ENCODE data around the gene HABP4.

The HABP4 gene

GRCh38 chr9:96417051-96417586, 32.9 kb upstream of the HABP4 start:
- no peak for DNase-seq (ENCODE audit: low read depth)
- H3K4me3 ChIP-seq (ENCODE audit: low read depth, low read length), result peak overlapping the region; percentile 78
- no peak for TF ChIP-seq CTCF (IDR thresholded peaks at IDR 0.05; ENCODE audit: low read depth, low read length, missing control alignments)

GRCh38 chr9:96417661-96418082, 32.3 kb upstream of the HABP4 start:
- DNase-seq (ENCODE audit: low read depth), result no peak
- peak overlapping the region; percentile 78 for H3K4me3 ChIP-seq (ENCODE audit: low read depth, low read length)
- no peak for TF ChIP-seq CTCF (IDR thresholded peaks at IDR 0.05; ENCODE audit: low read depth, low read length, missing control alignments)

GRCh38 chr9:96418083-96418919, 31.7 kb upstream of the HABP4 start, which contains the start of gene ZNF367:
Gene ZNF367, minus strand, starts transcription at chr9:96418370. Its CDS starts 338 bp downstream, at chr9:96418032.
- no peak for TF ChIP-seq CTCF (IDR thresholded peaks at IDR 0.05; ENCODE audit: low read depth, low read length, missing control alignments)
- peak within 1 kb of the TSS; percentile 78 for H3K4me3 ChIP-seq (ENCODE audit: low read depth, low read length)
- DNase-seq (ENCODE audit: low read depth), result peak; percentile 84

GRCh38 chr9:96418920-96419690, 30.9 kb upstream of the HABP4 start:
- no peak for TF ChIP-seq CTCF (IDR thresholded peaks at IDR 0.05; ENCODE audit: low read depth, low read length, missing control alignments)
- H3K4me3 ChIP-seq (ENCODE audit: low read depth, low read length), result peak overlapping the region; percentile 58
- DNase-seq (ENCODE audit: low read depth), result no peak

GRCh38 chr9:96419691-96419969, 30.3 kb upstream of the HABP4 start:
- no peak for DNase-seq (ENCODE audit: low read depth)
- H3K4me3 ChIP-seq (ENCODE audit: low read depth, low read length), result peak overlapping the region; percentile 58

More at GRCh38 chr9:96419691-96419969, 30.3 kb upstream of the HABP4 start:
- no peak for TF ChIP-seq CTCF (IDR thresholded peaks at IDR 0.05; ENCODE audit: low read depth, low read length, missing control alignments)

Measured in GM12864 (cell line).